NCI-H2227 (cell line): Measurements from ENCODE around the gene VPS52.
"Not testable (repeated sequence)": the region's sequence is repeated elsewhere in the genome, so short reads cannot be mapped to it uniquely, and the experiment has no call there.

Experiments used
- DNase-seq: peaks from one replicate; lab custom pipeline; 2025; ENCODE audit not compliant: unreplicated experiment; lab: John Stamatoyannopoulos, UW

The VPS52 gene

GRCh38 chr6:33251395-33252012 lies 20.2 kb downstream of the VPS52 start:
- no peak for DNase-seq

- no peak for DNase-seq
Measured at GRCh38 chr6:33250731-33251130, 20.9 kb downstream of the VPS52 start.

- DNase-seq, result peak; percentile 71
Measured at GRCh38 chr6:33249732-33250630, 21.7 kb downstream of the VPS52 start.

- DNase-seq, result peak; percentile 99
Measured at GRCh38 chr6:33248932-33249731, 22.5 kb downstream of the VPS52 start.

- no peak for DNase-seq
Measured at GRCh38 chr6:33248643-33248931, 23.1 kb downstream of the VPS52 start.

GRCh38 chr6:33247977-33248642 lies 23.6 kb downstream of the VPS52 start:
- peak; percentile 96 for DNase-seq

- no peak for DNase-seq
Measured at GRCh38 chr6:33243476-33243875, 28.2 kb downstream of the VPS52 start.

- DNase-seq, result no peak
Measured at GRCh38 chr6:33241968-33242367, 29.7 kb downstream of the VPS52 start.

GRCh38 chr6:33237741-33238140 lies 33.9 kb downstream of the VPS52 start:
- peak; percentile 36 for DNase-seq

- no peak for DNase-seq
Measured at GRCh38 chr6:33236852-33237251, 34.8 kb downstream of the VPS52 start.

- DNase-seq, result no peak
Measured at GRCh38 chr6:33236328-33236727, 35.3 kb downstream of the VPS52 start.

- no peak for DNase-seq
Measured at GRCh38 chr6:33235221-33235634, 36.4 kb downstream of the VPS52 start.

GRCh38 chr6:33226503-33227120 lies 45.1 kb downstream of the VPS52 start:
- DNase-seq, result not testable (repeated sequence)

- no peak for DNase-seq
Measured at GRCh38 chr6:33217681-33218080, 54.0 kb downstream of the VPS52 start.

- no peak for DNase-seq
Measured at GRCh38 chr6:33217246-33217645, 54.4 kb downstream of the VPS52 start.

- no peak for DNase-seq
Measured at GRCh38 chr6:33216117-33216649, 55.5 kb downstream of the VPS52 start.

- no peak for DNase-seq
Measured at GRCh38 chr6:33215271-33216116, 56.2 kb downstream of the VPS52 start.

- DNase-seq, result no peak
Measured at GRCh38 chr6:33213989-33214335, 57.7 kb downstream of the VPS52 start.

- no peak for DNase-seq
Measured at GRCh38 chr6:33213166-33213988, 58.3 kb downstream of the VPS52 start.
